HepG2 (cell line): ENCODE data around the gene DGKG. TPM values are rescaled to one million over a fixed set of nuclear protein-coding genes. Genes with fewer than 3 reads are reported as not detected.

Source experiments
- ATAC-seq: fragments of 200-7000 bp; cut with Tn5 transposase; 3 replicates; pipeline ENCODE4 v1.9.1; 2020; ENCODE audit warnings: mild to moderate bottlenecking, moderate library complexity
- BruUV-seq: library from RNA; stranded (reverse); fragments of 400-500 nt; replicated peaks from 2 replicates; lab custom pipeline; 2021; lab: Mats Ljungman, UMichigan
- CTCF ChIA-PET: fragments of 300-600 bp; formaldehyde crosslinking; extraction: SDS; loops from one replicate; lab custom pipeline; 2021; ENCODE audit warnings: low total read pairs, inconsistent platforms, low intra/inter-chr PET ratio; lab: Yijun Ruan, JAX
- POLR2A ChIA-PET: fragments of 350-600 bp; sonication (Branson Sonifier 250); formaldehyde crosslinking; loops from one replicate; lab custom pipeline; 2020; ENCODE audit warnings: antibody characterized with exemption, inconsistent platforms; lab: Yijun Ruan, JAX
- DNase-seq: peaks from one replicate; pipeline ENCODE4 v3.0.0-alpha.2; 2015; ENCODE audit warnings: low spot score
- FAIRE-seq: peaks from 3 replicates; lab custom pipeline; 2011; peaks lifted over from hg19 to GRCh38; lab: Jason Lieb, UNC
- H2AFZ ChIP-seq: one replicate; pipeline ENCODE4 v1.6.1; 2011; ENCODE audit warnings: low read length, inconsistent platforms
- H3K27ac ChIP-seq: fragments of 300-600 bp; 3 replicates; pipeline ENCODE4 v1.8.0; 2011; ENCODE audit warnings: mixed run types, mild to moderate bottlenecking, mixed read lengths, low read length, inconsistent platforms; ENCODE audit not compliant: insufficient read depth; ENCODE audit errors: extremely low read length
- H3K27me3 ChIP-seq, 2 experiments: fragments of 200-600 bp in 1 of 2; 2 replicates in 1 of 2; 3 replicates in 1 of 2; pipeline versions ENCODE4 v1.6.0 to v1.8.0; 2011; ENCODE audit warnings: low read length in 2 of 2, mild to moderate bottlenecking in 2 of 2, moderate library complexity in 2 of 2, inconsistent platforms in 1 of 2; ENCODE audit not compliant: insufficient read depth in 2 of 2, control insufficient read depth in 1 of 2
- H3K36me3 ChIP-seq, 2 experiments: fragments of 200-600 bp in 1 of 2; replicated peaks in 1 of 2; 2 replicates in 1 of 2; 3 replicates in 1 of 2; pipeline versions ENCODE4 v1.5.1 to v1.8.0; 2011; ENCODE audit warnings: low read length in 2 of 2, inconsistent platforms in 1 of 2; ENCODE audit not compliant: insufficient read depth in 2 of 2, control insufficient read depth in 1 of 2
- H3K4me1 ChIP-seq: 2 replicates; pipeline ENCODE4 v1.5.1; 2012; ENCODE audit warnings: low read length, inconsistent platforms; ENCODE audit not compliant: insufficient read depth
- H3K4me2 ChIP-seq: 2 replicates; pipeline ENCODE4 v1.6.0; 2011; ENCODE audit warnings: low read depth, low read length, inconsistent platforms
- H3K4me3 ChIP-seq, 3 experiments: fragments of 200-600 bp in 1 of 3; sonication (generic), shearing (Covaris generic) in 1 of 3; replicated peaks in 1 of 3; 2 replicates each; pipeline ENCODE4 v1.5.1; 2011 to 2016; ENCODE audit warnings: low read length in 3 of 3, inconsistent platforms in 2 of 3, low read depth in 2 of 3, mild to moderate bottlenecking in 2 of 3, control low read depth in 1 of 3, mixed read lengths in 1 of 3; ENCODE audit not compliant: insufficient read depth in 1 of 3
- H3K79me2 ChIP-seq: one replicate; pipeline ENCODE4 v1.6.1; 2011; ENCODE audit warnings: low read length, inconsistent platforms; ENCODE audit not compliant: insufficient read depth
- H3K9ac ChIP-seq: 2 replicates; pipeline ENCODE4 v1.6.0; 2011; ENCODE audit warnings: mild to moderate bottlenecking, low read depth, low read length, inconsistent platforms; ENCODE audit not compliant: insufficient read depth
- H3K9me3 ChIP-seq: 2 replicates; pipeline ENCODE4 v1.5.1; 2012; ENCODE audit warnings: mild to moderate bottlenecking, low read length
- H4K20me1 ChIP-seq: 2 replicates; pipeline ENCODE4 v1.6.0; 2011; ENCODE audit warnings: inconsistent platforms, mild to moderate bottlenecking, low read length, moderate library complexity; ENCODE audit not compliant: insufficient read depth
- ARNTL ChIP-seq: sonication (generic); formaldehyde crosslinking; IDR thresholded peaks from 2 replicates; pipeline ENCODE4 v1.4.0; 2020; ENCODE audit warnings: mild to moderate bottlenecking, missing genetic modification reagents
- DR1 ChIP-seq: sonication (generic); formaldehyde crosslinking; IDR thresholded peaks from 2 replicates; pipeline ENCODE4 v1.8.0; 2021; ENCODE audit warnings: mild to moderate bottlenecking, missing genetic modification reagents, inconsistent platforms
- HCFC1 ChIP-seq: fragments of 150-350 bp; IDR thresholded peaks from 2 replicates; pipeline ENCODE4 v1.6.1; 2014; ENCODE audit warnings: low read depth, low read length
- MBD4 ChIP-seq: IDR thresholded peaks from 2 replicates; pipeline ENCODE4 v1.6.1; 2012; ENCODE audit warnings: low read length, inconsistent platforms, borderline replicate concordance
- MXD3 ChIP-seq: IDR thresholded peaks from 2 replicates; pipeline ENCODE4 v1.6.1; 2016; ENCODE audit warnings: mild to moderate bottlenecking, missing biosample characterization, missing genetic modification reagents
- PBX3 ChIP-seq: sonication (generic); formaldehyde crosslinking; IDR thresholded peaks from 2 replicates; pipeline ENCODE4 v1.8.1; 2023; ENCODE audit warnings: missing genetic modification reagents, inconsistent platforms, borderline replicate concordance
- SP5 ChIP-seq: IDR thresholded peaks from 2 replicates; pipeline ENCODE4 v1.6.1; 2016; ENCODE audit warnings: low read depth, borderline replicate concordance
- SUZ12 ChIP-seq: fragments of 150-350 bp; IDR thresholded peaks from 2 replicates; pipeline ENCODE4 v1.6.1; 2014; ENCODE audit warnings: low read depth, low read length
- ZNF460 ChIP-seq: sonication (generic); formaldehyde crosslinking; IDR thresholded peaks from 2 replicates; pipeline ENCODE4 v1.5.1; 2020; ENCODE audit warnings: missing genetic modification reagents, mild to moderate bottlenecking, borderline replicate concordance
- ZNF572 ChIP-seq: sonication (generic); formaldehyde crosslinking; IDR thresholded peaks from 2 replicates; pipeline ENCODE4 v1.5.1; 2020; ENCODE audit warnings: mild to moderate bottlenecking, missing genetic modification reagents
- ZNF609 ChIP-seq: sonication (generic); formaldehyde crosslinking; IDR thresholded peaks from 2 replicates; pipeline ENCODE4 v1.4.0; 2020; ENCODE audit warnings: mild to moderate bottlenecking, missing genetic modification reagents, borderline replicate concordance
- ZNF775 ChIP-seq: sonication (generic); formaldehyde crosslinking; IDR thresholded peaks from 2 replicates; pipeline ENCODE4 v1.4.0; 2020; ENCODE audit warnings: missing genetic modification reagents, mild to moderate bottlenecking, moderate library complexity, borderline replicate concordance
- ZSCAN31 ChIP-seq: sonication (generic); formaldehyde crosslinking; IDR thresholded peaks from 2 replicates; pipeline ENCODE4 v1.5.0; 2020; ENCODE audit warnings: low read depth, mild to moderate bottlenecking, missing genetic modification reagents
- WGBS: methylation state at CpG from one replicate; pipeline ENCODE4 v1.1.6; 2017; ENCODE audit warnings: low lambda C conversion rate; 5-methylcytosine and 5-hydroxymethylcytosine counted together
- in situ Hi-C: cut with HindIII; loops from 2 replicates; pipeline ENCODE4 v1.10.0; 2017; ENCODE audit warnings: low pct_unique_long_range_greater_than_20kb; ENCODE audit not compliant: extremely low pct_ligation_motif_present
- intact Hi-C: fragments of 100-400 bp; cut with micrococcal nuclease; formaldehyde crosslinking; loops from one replicate; pipeline ENCODE4 v1.10.0; 2022; ENCODE audit not compliant: unreplicated experiment
- polyA plus RNA-seq, 8 experiments: library from polyadenylated mRNA; depleted of rRNA in 3 of 8; stranded (reverse) in 7 of 8; unstranded in 1 of 8; fragments of >200 nt; fragmentation: Illumina TruSeq in 4 of 8; extraction: Trizol in 4 of 8; gene quantifications; 2 replicates each; pipeline versions ENCODE4 v1.2.1 to v1.2.3, GENCODE V29; 2011 to 2016; ENCODE audit warnings: low read depth in 4 of 8, missing spikeins in 1 of 8, mixed read lengths in 1 of 8; ENCODE audit not compliant: insufficient read depth in 1 of 8
- total RNA-seq, 5 experiments: library from RNA; depleted of rRNA; stranded (reverse); fragments of >200 nt; fragmentation: Illumina TruSeq; extraction: Trizol; gene quantifications; 2 replicates each; pipeline ENCODE4 v1.2.3, GENCODE V29; 2016; ENCODE audit warnings: low read depth in 1 of 5

The DGKG gene
- total and polyA plus RNA-seq, 2 of the 13 experiments (the other 11 are each of a cell fraction or from before 2014, with no cell fraction given) = 3.8 to 6.2 TPM

- no TSS peak for BruUV-seq
- in situ Hi-C loops = no loop called here
- no peak overlapping the region for H3K27ac ChIP-seq
- POLR2A ChIA-PET = no interaction called here
- no peaks in the 10 kb centered on the region for H4K20me1 ChIP-seq
- no peaks in the 10 kb centered on the region for H3K9me3 ChIP-seq
- H3K36me3 ChIP-seq = no peaks in the 10 kb centered on the region; a peak in 2 of 5 replicates
- no peaks in the 10 kb centered on the region for H3K4me1 ChIP-seq
- CTCF ChIA-PET = no interaction called here
- 95% methylated on average over 5 of the region's 5 CpGs for WGBS
- intact Hi-C loops = no loop called here
- no peak overlapping the region for H2AFZ ChIP-seq
- H3K4me3 ChIP-seq = no peak overlapping the region
- no peak overlapping the region for H3K9ac ChIP-seq
- DNase-seq (no peak), ATAC-seq (no peak), FAIRE-seq (no peak)
- no peak for TF ChIP-seq SUZ12
- no peak for TF ChIP-seq MXD3 (CRISPR knock-in tag)
- TF ChIP-seq ZNF775 (CRISPR knock-in tag) = no peak
- no peak for TF ChIP-seq DR1 (CRISPR knock-in tag)
- TF ChIP-seq, all 625 proteins: peak for 0
- Histone ChIP-seq H3K4me2 (no peak overlapping the region), H3K79me2 (no peaks in the 10 kb centered on the region), H3K27me3 (no peaks in the 10 kb centered on the region)
Measured at GRCh38 chr3:186235554-186235953, 126.5 kb downstream of the DGKG start.

GRCh38 chr3:186234152-186234551, 127.9 kb downstream of the DGKG start:
- no peak for FAIRE-seq
- intact Hi-C loops (no loop called here), in situ Hi-C loops (no loop called here)
- Histone ChIP-seq H3K79me2 (no peaks in the 10 kb centered on the region), H3K4me3 (no peak overlapping the region), H3K9me3 (no peaks in the 10 kb centered on the region), H3K27me3 (no peaks in the 10 kb centered on the region), H3K9ac (no peak overlapping the region), H3K4me2 (no peak overlapping the region), H3K36me3 (no peaks in the 10 kb centered on the region; a peak in 2 of 5 replicates), H3K27ac (no peak overlapping the region), H2AFZ (no peak overlapping the region), H3K4me1 (no peaks in the 10 kb centered on the region), H4K20me1 (no peaks in the 10 kb centered on the region)
- ATAC-seq = no peak
- DNase-seq = no peak
- CTCF ChIA-PET = no interaction called here
- BruUV-seq = no TSS peak
- POLR2A ChIA-PET = no interaction called here
- WGBS = 96% methylated on average over 5 of the region's 5 CpGs
- TF ChIP-seq ZNF572 (CRISPR knock-in tag) (no peak), ZNF609 (CRISPR knock-in tag) (no peak), ZSCAN31 (no peak), ZNF460 (CRISPR knock-in tag) (no peak), SP5 (CRISPR knock-in tag) (no peak), MBD4 (no peak), HCFC1 (no peak), PBX3 (no peak), ARNTL (CRISPR knock-in tag) (no peak)
